D721Med (cell line): ENCODE data around the gene FFAR2.

ENCODE experiments used
- DNase-seq: peaks from one replicate; pipeline ENCODE4 v3.0.0; 2011; ENCODE audit warnings: low spot score; ENCODE audit not compliant: insufficient read length
- FAIRE-seq: peaks from 2 replicates; lab custom pipeline; 2011; peaks lifted over from hg19 to GRCh38; lab: Jason Lieb, UNC
- TF ChIP-seq, protein P1 (sequence below): IDR thresholded peaks from 2 replicates; pipeline ENCODE4 v1.5.1; 2012; ENCODE audit warnings: mild to moderate bottlenecking, control low read depth; ENCODE audit not compliant: insufficient read depth; ENCODE audit errors: missing control alignments

The FFAR2 gene

GRCh38 chr19:35488677-35489076 is 40.6 kb downstream of the FFAR2 start:
- FAIRE-seq (no peak), DNase-seq (no peak)
- TF ChIP-seq, protein P1, sequence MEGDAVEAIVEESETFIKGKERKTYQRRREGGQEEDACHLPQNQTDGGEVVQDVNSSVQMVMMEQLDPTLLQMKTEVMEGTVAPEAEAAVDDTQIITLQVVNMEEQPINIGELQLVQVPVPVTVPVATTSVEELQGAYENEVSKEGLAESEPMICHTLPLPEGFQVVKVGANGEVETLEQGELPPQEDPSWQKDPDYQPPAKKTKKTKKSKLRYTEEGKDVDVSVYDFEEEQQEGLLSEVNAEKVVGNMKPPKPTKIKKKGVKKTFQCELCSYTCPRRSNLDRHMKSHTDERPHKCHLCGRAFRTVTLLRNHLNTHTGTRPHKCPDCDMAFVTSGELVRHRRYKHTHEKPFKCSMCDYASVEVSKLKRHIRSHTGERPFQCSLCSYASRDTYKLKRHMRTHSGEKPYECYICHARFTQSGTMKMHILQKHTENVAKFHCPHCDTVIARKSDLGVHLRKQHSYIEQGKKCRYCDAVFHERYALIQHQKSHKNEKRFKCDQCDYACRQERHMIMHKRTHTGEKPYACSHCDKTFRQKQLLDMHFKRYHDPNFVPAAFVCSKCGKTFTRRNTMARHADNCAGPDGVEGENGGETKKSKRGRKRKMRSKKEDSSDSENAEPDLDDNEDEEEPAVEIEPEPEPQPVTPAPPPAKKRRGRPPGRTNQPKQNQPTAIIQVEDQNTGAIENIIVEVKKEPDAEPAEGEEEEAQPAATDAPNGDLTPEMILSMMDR, result no peak

GRCh38 chr19:35490364-35490763 is 42.3 kb downstream of the FFAR2 start, which contains the start of gene KRTDAP:
Gene KRTDAP (minus strand): TSS chr19:35490464. CDS start chr19:35490442, 22 bp downstream.
- TF ChIP-seq, protein P1, result no peak
- DNase-seq (no peak), FAIRE-seq (no peak)

GRCh38 chr19:35491836-35492360 is 43.8 kb downstream of the FFAR2 start:
- no peak for DNase-seq
- TF ChIP-seq, protein P1, result no peak
- no peak for FAIRE-seq

DNA sequence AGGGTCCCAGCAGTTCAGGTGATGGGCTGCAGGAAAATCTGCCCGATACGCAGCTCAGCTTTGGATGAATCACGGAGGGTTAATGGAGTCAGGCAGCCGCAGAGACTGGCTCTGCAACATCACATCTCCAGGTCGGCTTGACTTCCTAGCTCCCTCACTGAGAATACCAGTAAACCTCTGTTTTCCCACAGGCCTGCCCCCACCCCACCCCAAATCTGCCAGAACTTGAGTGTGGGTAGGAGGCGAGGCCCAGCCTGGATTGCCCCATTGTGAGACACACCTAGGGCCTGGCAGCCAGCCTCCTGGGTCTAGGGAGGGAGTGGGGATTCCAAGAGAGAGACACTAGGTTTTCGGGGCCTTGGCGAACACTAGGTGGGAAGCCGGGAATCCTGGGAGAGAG is 45.9 kb downstream of the FFAR2 start:
- TF ChIP-seq, protein P1, result no peak
- FAIRE-seq (no peak), DNase-seq (no peak)

DNA sequence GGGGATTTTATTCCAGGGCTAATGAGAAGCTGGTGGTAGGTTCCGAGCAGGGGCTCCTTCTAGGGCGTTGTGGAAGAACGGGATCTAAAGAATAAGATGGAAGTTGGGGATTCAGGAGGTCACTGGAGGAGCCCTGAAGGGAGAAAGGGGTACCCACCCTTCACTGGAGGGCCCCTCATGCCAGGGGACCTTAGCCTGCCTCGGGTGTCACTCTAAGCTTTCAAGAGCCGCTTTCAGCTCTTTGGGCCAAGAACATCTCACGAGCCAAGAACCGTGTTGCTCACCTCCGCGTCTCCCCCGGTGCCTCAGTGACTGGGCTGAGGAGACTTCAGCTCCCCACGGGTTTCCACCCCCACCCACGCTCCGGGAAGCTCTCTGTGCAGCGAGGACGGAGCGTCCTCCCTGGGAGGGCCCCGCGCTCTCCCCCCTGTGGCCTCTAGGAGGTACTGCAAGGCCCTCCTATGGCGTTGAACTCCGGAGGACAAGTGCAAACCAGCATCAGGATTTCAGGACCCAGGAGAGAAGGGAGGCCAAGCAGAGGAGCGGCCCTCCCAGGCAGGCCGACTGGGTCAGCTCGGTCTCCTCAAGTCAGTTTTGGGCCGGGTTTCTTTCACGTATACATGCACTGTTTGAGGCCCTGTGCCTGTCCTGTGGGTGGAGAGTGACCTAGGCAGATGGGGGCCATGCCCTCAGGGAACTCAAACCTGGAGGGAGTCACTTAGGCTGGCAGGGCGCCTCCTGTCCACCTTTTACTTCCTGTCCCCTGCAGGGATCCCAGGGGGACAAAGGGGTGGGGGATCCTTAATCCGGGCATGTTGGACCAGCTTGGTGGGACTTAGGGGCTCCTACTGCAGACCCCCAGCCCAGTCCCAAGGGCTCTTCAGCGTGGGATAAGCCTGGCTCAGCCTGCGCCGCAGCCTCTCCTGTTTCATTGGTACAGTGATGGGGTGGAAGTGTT is 47.3 kb downstream of the FFAR2 start:
- DNase-seq (peak; percentile 87), FAIRE-seq (no peak)
- TF ChIP-seq, protein P1, result peak; percentile 85

- no peak for FAIRE-seq
- TF ChIP-seq, protein P1, result no peak
- no peak for DNase-seq
Observed at GRCh38 chr19:35497406-35497805, 49.3 kb downstream of the FFAR2 start.
